ENCODE results near the gene KCNIP1. TPM values are rescaled to one million over a fixed set of nuclear protein-coding genes. Genes with fewer than 3 reads are reported as not detected.

Gene KCNIP1
- total and polyA plus RNA-seq, 2 of the 8 experiments (the other 6 are each of a cell fraction or from before 2014, with no cell fraction given) = 0.52 to 0.83 TPM

DNA sequence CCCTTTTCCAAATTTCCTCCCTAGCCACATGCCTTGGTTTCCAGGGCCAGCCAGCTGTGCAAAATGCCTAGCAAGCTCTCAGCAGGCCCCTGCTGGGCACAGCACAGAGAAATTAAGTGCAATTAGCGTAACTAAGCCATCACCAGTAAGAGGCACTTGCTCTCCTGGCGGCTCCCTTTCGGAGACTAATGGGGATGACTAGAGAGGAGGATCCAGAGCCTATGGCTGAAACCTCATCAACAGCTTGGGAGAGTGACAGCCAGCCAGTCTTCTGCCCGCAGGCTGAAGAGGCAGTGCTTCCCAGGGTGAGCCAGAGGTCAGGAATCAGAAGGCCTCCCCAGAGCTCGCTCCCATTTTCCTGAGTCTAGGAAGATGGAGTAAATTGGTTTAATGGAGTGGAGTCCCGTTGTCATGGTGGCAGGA lies 108.4 kb downstream of the KCNIP1 start (continued):
- TF ChIP-seq POLR2A (IDR thresholded peaks at IDR 0.05; ENCODE audit: control extremely low read depth in 1 of 2, low read depth in 2 of 2, low read length in 2 of 2) (no peak), PHF8 (conservative IDR thresholded peaks at IDR 0.05; ENCODE audit: low read depth, low read length) (no peak), TCF12 (IDR thresholded peaks at IDR 0.05; ENCODE audit: low read depth, low read length) (peak; percentile 95), CHD1 (IDR thresholded peaks at IDR 0.05; ENCODE audit: low read depth, low read length) (no peak), HDAC2 (IDR thresholded peaks at IDR 0.05; ENCODE audit: borderline replicate concordance in 1 of 2, low read depth in 2 of 2, low read length in 2 of 2) (peak in 1 of 2 experiments; percentile 53; a peak in 2 of 4 replicates), RNF2 (IDR thresholded peaks at IDR 0.05; ENCODE audit: borderline replicate concordance, low read depth, low read length, missing control alignments, poor library complexity, severe bottlenecking) (no peak), SAP30 (IDR thresholded peaks at IDR 0.05; ENCODE audit: insufficient read depth, insufficient replicate concordance, low read length) (no peak), SP1 (IDR thresholded peaks at IDR 0.05; ENCODE audit: low read depth, low read length) (0 out of 2 replicates have a peak, but pooled peaks have one; percentile 36), CTBP2 (IDR thresholded peaks at IDR 0.05; ENCODE audit: borderline replicate concordance, insufficient read depth, insufficient read length, low read length) (peak; percentile 82), SIRT6 (IDR thresholded peaks at IDR 0.05; ENCODE audit: low read length) (no peak), JUN (IDR thresholded peaks at IDR 0.05; ENCODE audit: low read depth, low read length) (no peak), RAD21 (IDR thresholded peaks at IDR 0.05 in 1 of 2, conservative IDR thresholded peaks at IDR 0.05 in 1 of 2; ENCODE audit: low read depth in 2 of 2, low read length in 2 of 2) (peak in 1 of 2 experiments; percentile 22; a peak in 2 of 4 replicates), TAF1 (IDR thresholded peaks at IDR 0.05; ENCODE audit: low read depth, low read length) (0 out of 2 replicates have a peak, but pooled peaks have one; percentile 26), TEAD4 (IDR thresholded peaks at IDR 0.05; ENCODE audit: low read depth, low read length) (peak; percentile 68), POU5F1 (IDR thresholded peaks at IDR 0.05; ENCODE audit: low read depth, low read length) (peak; percentile 79; the same call in 1 of the 2 replicates), YY1 (IDR thresholded peaks at IDR 0.05; ENCODE audit: low read depth, low read length) (peak; percentile 47; the same call in 1 of the 2 replicates)
- TF ChIP-seq, protein P1, sequence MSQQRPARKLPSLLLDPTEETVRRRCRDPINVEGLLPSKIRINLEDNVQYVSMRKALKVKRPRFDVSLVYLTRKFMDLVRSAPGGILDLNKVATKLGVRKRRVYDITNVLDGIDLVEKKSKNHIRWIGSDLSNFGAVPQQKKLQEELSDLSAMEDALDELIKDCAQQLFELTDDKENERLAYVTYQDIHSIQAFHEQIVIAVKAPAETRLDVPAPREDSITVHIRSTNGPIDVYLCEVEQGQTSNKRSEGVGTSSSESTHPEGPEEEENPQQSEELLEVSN (IDR thresholded peaks at IDR 0.05) = no peak
- TF ChIP-seq, protein P2, sequence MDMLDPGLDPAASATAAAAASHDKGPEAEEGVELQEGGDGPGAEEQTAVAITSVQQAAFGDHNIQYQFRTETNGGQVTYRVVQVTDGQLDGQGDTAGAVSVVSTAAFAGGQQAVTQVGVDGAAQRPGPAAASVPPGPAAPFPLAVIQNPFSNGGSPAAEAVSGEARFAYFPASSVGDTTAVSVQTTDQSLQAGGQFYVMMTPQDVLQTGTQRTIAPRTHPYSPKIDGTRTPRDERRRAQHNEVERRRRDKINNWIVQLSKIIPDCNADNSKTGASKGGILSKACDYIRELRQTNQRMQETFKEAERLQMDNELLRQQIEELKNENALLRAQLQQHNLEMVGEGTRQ (IDR thresholded peaks at IDR 0.05; ENCODE audit: low read length) = no peak
- TF ChIP-seq, protein P3, sequence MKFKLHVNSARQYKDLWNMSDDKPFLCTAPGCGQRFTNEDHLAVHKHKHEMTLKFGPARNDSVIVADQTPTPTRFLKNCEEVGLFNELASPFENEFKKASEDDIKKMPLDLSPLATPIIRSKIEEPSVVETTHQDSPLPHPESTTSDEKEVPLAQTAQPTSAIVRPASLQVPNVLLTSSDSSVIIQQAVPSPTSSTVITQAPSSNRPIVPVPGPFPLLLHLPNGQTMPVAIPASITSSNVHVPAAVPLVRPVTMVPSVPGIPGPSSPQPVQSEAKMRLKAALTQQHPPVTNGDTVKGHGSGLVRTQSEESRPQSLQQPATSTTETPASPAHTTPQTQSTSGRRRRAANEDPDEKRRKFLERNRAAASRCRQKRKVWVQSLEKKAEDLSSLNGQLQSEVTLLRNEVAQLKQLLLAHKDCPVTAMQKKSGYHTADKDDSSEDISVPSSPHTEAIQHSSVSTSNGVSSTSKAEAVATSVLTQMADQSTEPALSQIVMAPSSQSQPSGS (IDR thresholded peaks at IDR 0.05; ENCODE audit: low read length) = peak; percentile 79

Data from H1 (cell line).